22Rv1 (cell line): ENCODE results near the gene HERC3.

Source experiments
- CTCF ChIP-seq: fragments of 450-650 bp; IDR thresholded peaks from 2 replicates; pipeline ENCODE4 v1.5.1; 2017; ENCODE audit warnings: mild to moderate bottlenecking
- ZFX ChIP-seq: fragments of 450-650 bp; IDR thresholded peaks from 2 replicates; pipeline ENCODE4 v1.6.1; 2017; ENCODE audit warnings: antibody characterized with exemption, borderline replicate concordance

GRCh38 chr4:88705805-88706492 is 113.7 kb downstream of the HERC3 start:
- TF ChIP-seq CTCF, result no peak
- TF ChIP-seq ZFX, result no peak
